Rectal smooth muscle tissue (tissue), 1 donor: Measurements from ENCODE around the gene ENG.
A peak's percentile ranks its signal among the peaks of the same experiment; 100 is the strongest.
"Not testable (repeated sequence)": the region's sequence is repeated elsewhere in the genome, so short reads cannot be mapped to it uniquely, and the experiment has no call there.

ENCODE experiments used
- H3K27ac ChIP-seq: one replicate; pipeline ENCODE4 v1.7.0; 2013; ENCODE audit warnings: low read depth, low read length, inconsistent platforms
- H3K27me3 ChIP-seq: one replicate; pipeline ENCODE4 v1.7.0; 2013; ENCODE audit warnings: low read length; ENCODE audit not compliant: control insufficient read depth, insufficient read depth
- H3K36me3 ChIP-seq: one replicate; pipeline ENCODE4 v1.7.0; 2013; ENCODE audit warnings: low read length; ENCODE audit not compliant: control insufficient read depth, insufficient read depth
- H3K4me1 ChIP-seq: one replicate; pipeline ENCODE4 v1.7.0; 2013; ENCODE audit warnings: low read length; ENCODE audit not compliant: control insufficient read depth, insufficient read depth
- H3K4me3 ChIP-seq: one replicate; pipeline ENCODE4 v1.7.0; 2013; ENCODE audit warnings: low read length
- H3K9ac ChIP-seq: one replicate; pipeline ENCODE4 v1.7.0; 2013; ENCODE audit warnings: low read length

Gene ENG

GRCh38 chr9:127876026-127876763, 21.7 kb upstream of the ENG start:
- Histone ChIP-seq H3K27ac (peak overlapping the region; percentile 34), H3K9ac (no peak overlapping the region), H3K36me3 (peaks cover 6% of the 10 kb centered on the region), H3K4me3 (peak overlapping the region; percentile 77), H3K4me1 (peaks cover 32% of the 10 kb centered on the region), H3K27me3 (no peaks in the 10 kb centered on the region)

DNA sequence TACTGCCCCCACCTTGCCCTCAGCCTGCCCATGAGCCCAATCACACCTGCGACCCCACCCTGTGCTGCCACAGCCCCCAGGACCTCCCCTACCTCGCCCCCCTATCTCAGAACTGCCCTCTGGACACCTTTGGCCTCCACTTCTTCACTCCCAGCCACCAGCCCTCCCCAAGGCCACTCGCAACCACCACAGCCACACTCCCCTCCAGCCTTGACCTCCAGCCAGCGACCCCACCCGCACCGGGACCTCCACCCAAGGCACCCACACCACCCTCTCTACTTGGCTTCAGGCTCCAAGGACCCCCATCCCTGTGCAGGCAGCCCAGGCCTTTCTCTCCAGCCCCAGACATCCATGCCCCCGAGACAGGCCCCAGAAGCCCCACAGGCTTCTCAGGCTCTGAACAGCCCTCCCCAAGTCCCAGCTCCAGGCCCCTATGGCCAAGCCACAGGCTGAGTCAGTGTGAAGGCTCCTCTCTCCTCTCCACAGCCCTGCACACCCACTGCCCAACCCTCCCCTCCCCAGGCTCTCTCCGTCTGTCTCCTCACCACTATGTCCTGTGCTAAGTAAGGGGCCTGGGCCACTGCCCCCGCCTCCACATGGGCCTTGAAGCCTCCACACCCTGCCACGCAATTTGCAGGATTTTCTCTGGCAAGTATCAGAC, 21.0 kb upstream of the ENG start:
- H3K27me3 ChIP-seq, result no peaks in the 10 kb centered on the region
- H3K36me3 ChIP-seq, result peaks cover 11% of the 10 kb centered on the region
- peaks cover 32% of the 10 kb centered on the region for H3K4me1 ChIP-seq
- no peak overlapping the region for H3K9ac ChIP-seq
- H3K27ac ChIP-seq, result peak overlapping the region; percentile 34
- peak overlapping the region; percentile 9 for H3K4me3 ChIP-seq

GRCh38 chr9:127874301-127875221, 20.1 kb upstream of the ENG start:
- Histone ChIP-seq H3K36me3 (peaks cover 13% of the 10 kb centered on the region), H3K4me3 (peak overlapping the region; percentile 40), H3K4me1 (peaks cover 32% of the 10 kb centered on the region), H3K9ac (no peak overlapping the region), H3K27ac (peak overlapping the region; percentile 21), H3K27me3 (no peaks in the 10 kb centered on the region)

DNA sequence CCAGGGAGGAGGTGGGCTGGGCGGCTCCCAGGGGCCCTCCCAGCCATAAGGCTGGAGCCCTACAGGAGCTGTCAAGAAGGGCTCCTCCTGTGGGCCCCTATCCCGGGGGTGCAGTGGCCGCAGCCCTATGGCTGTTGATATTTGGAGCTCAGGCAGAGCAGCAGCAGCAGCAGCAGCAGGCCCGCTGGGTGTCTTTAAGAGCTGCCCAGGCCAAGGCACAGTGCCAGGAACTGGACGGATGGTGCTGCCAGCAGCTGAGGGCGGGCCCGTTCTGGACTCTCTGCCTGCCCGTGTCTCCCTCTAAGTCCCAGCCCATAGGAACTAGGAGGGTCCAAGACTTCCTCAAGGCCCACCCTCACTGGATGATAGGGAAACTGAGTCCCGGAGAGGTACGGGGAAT, 19.4 kb upstream of the ENG start:
- Histone ChIP-seq H3K4me1 (peaks cover 32% of the 10 kb centered on the region), H3K27me3 (no peaks in the 10 kb centered on the region), H3K27ac (peak overlapping the region; percentile 21), H3K4me3 (peak overlapping the region; percentile 40), H3K9ac (no peak overlapping the region), H3K36me3 (peaks cover 16% of the 10 kb centered on the region)

- no peak overlapping the region for H3K9ac ChIP-seq
- peaks cover 31% of the 10 kb centered on the region for H3K4me1 ChIP-seq
- no peaks in the 10 kb centered on the region for H3K27me3 ChIP-seq
- peaks cover 20% of the 10 kb centered on the region for H3K36me3 ChIP-seq
- H3K4me3 ChIP-seq, result peak overlapping the region; percentile 27
- no peak overlapping the region for H3K27ac ChIP-seq
These were observed 18.8 kb upstream of the ENG start for GRCh38 chr9:127873223-127873691.

- H3K9ac ChIP-seq, result no peak overlapping the region
- H3K27ac ChIP-seq, result no peak overlapping the region
- peaks cover 26% of the 10 kb centered on the region for H3K4me1 ChIP-seq
- no peak overlapping the region for H3K4me3 ChIP-seq
- H3K27me3 ChIP-seq, result no peaks in the 10 kb centered on the region
- H3K36me3 ChIP-seq, result peaks cover 24% of the 10 kb centered on the region
These were observed 18.1 kb upstream of the ENG start for GRCh38 chr9:127872369-127873222.

DNA sequence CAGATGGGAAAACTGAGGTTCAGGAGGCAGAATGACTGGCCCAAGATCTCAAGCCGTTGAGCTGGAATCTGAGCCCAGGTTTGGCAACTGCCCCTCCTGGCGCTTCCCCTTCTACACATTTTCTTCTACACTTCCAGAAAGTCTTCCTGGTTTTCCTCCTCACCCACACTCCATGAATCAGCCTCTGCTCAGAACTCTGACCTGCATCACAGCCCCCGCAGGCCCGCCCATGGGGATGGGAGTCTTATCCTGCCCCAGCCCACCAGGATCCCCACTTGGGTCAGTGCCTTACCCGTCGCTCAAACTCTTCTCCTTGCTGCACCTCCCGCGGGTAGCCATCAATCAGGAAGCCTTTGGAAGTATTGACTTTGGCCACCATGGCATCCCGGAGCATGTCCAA, 17.1 kb upstream of the ENG start:
- H3K27ac ChIP-seq, result no peak overlapping the region
- peaks cover 22% of the 10 kb centered on the region for H3K4me1 ChIP-seq
- H3K4me3 ChIP-seq, result no peak overlapping the region
- peaks cover 24% of the 10 kb centered on the region for H3K36me3 ChIP-seq
- H3K27me3 ChIP-seq, result no peaks in the 10 kb centered on the region
- H3K9ac ChIP-seq, result no peak overlapping the region

DNA sequence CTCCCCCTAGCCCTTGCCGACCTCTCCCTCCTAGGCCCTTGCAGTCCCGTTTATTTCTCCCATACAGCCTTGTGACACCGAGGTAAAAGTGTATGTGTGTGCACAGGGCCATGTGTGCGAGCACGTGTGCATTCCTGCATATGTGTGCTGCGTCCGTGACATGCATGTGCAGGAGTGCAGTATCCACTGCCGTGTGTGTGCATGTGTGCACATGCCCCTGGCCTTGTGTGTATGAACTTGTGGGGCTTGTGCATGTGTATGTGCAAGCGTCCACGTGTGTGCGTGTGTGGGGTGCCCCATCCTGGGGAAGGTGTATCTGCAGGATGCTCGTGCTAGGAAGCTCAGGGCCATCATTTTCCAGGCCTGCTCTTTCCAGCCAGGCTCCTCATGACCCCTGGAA, 16.4 kb upstream of the ENG start:
- H3K36me3 ChIP-seq, result peaks cover 25% of the 10 kb centered on the region
- H3K4me3 ChIP-seq, result no peak overlapping the region
- no peak overlapping the region for H3K27ac ChIP-seq
- H3K27me3 ChIP-seq, result no peaks in the 10 kb centered on the region
- H3K9ac ChIP-seq, result no peak overlapping the region
- peaks cover 20% of the 10 kb centered on the region for H3K4me1 ChIP-seq

DNA sequence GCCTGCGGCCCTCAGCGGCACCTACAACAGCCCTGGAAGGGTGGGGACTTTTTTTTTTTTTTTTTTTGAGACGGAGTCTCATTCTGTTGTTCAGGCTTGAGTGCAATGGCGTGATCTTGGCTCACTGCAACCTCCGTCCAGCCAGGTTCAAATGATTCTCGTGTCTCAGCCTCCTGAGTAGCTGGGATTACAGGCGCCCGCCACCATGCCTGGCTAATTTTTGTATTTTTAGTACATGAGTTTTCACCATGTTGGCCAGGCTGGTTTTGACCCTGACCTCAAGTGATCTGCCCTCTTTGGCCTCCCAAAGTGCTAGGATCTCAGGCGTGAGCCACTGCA, 15.7 kb upstream of the ENG start:
- not testable (repeated sequence) for H3K4me3 ChIP-seq, H3K9ac ChIP-seq, H3K27me3 ChIP-seq, H3K27ac ChIP-seq
- Histone ChIP-seq H3K36me3 (peaks cover 27% of the 10 kb centered on the region), H3K4me1 (peaks cover 13% of the 10 kb centered on the region)

GRCh38 chr9:127869310-127870152, 15.1 kb upstream of the ENG start:
- Histone ChIP-seq H3K9ac (no peak overlapping the region), H3K36me3 (peaks cover 27% of the 10 kb centered on the region), H3K27ac (no peak overlapping the region), H3K4me1 (peaks cover 11% of the 10 kb centered on the region), H3K4me3 (no peak overlapping the region), H3K27me3 (no peaks in the 10 kb centered on the region)

DNA sequence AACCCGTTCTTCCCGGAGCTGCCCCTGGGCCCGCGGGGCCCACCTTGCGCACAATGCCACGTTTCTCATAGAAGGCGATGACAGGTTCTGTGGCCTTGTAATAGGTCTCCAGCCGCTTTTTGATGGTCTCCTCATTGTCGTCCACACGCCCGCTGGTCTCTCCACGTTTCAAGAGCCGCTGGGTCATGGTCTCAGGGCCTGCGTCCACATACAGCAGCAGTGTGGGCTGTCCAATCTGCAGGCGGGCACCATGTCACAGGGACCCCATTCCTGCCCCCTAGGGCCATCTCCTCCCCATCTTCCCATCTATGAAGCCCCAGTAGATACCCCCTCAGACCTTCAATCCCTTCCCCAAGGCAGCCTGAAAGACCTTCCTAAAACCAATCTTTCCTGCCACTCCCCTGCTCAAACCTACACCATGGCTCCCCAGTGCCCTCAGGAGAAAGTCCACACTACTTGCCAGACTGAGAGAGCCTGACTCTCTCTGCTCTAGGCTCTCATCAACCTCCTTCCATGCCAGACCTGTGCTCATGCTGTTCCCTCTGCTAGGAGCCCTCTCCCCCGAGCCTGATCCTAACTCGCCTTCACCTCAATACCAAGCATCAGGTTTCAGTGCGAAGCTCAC, 13.9 kb upstream of the ENG start:
- Histone ChIP-seq H3K36me3 (peaks cover 27% of the 10 kb centered on the region), H3K9ac (no peak overlapping the region), H3K4me1 (no peaks in the 10 kb centered on the region), H3K4me3 (no peak overlapping the region), H3K27me3 (no peaks in the 10 kb centered on the region), H3K27ac (no peak overlapping the region)
